Psoas muscle (tissue), 8 donors: Measurements from ENCODE around the gene DNAH1. TPM values are rescaled to one million over a fixed set of nuclear protein-coding genes. Genes with fewer than 3 reads are reported as not detected.
A peak's percentile ranks its signal among the peaks of the same experiment; 100 is the strongest.

Experiments used
- ATAC-seq, 4 donors: fragments of 200-7000 bp; cut with Tn5 transposase; one replicate each; pipeline ENCODE4 v1.9.1; 2020; ENCODE audit warnings: moderate library complexity in 3 of 4, mild to moderate bottlenecking in 2 of 4
- DNase-seq, 2 donors: peaks; one replicate each; pipeline ENCODE4 v3.0.0-alpha.2; 2020
- H3K27ac ChIP-seq: fragments of 200-600 bp; one replicate; pipeline ENCODE4 v1.8.0; 2022
- H3K27me3 ChIP-seq, 3 donors: fragments of 200-600 bp in 1 of 3; one replicate each; pipeline versions ENCODE4 v1.6.1 to v1.8.0; 2013 to 2022; ENCODE audit warnings: low read length in 2 of 3, mild to moderate bottlenecking in 2 of 3, moderate library complexity in 1 of 3; ENCODE audit not compliant: insufficient read depth in 3 of 3
- H3K36me3 ChIP-seq, 2 donors: fragments of 200-600 bp in 1 of 2; one replicate each; pipeline versions ENCODE4 v1.6.1 to v1.8.0; 2013 to 2022; ENCODE audit warnings: low read depth in 1 of 2, mild to moderate bottlenecking in 1 of 2, moderate library complexity in 1 of 2; ENCODE audit not compliant: insufficient read depth in 1 of 2
- H3K4me1 ChIP-seq: fragments of 200-600 bp; one replicate; pipeline ENCODE4 v1.8.0; 2022
- H3K4me3 ChIP-seq: fragments of 200-600 bp; one replicate; pipeline ENCODE4 v1.8.0; 2022; ENCODE audit warnings: mild to moderate bottlenecking
- H3K9me3 ChIP-seq: fragments of 200-600 bp; one replicate; pipeline ENCODE4 v1.8.0; 2022
- WGBS, 3 donors: extraction: QIAGEN DNeasy Blood & Tissue Kit; methylation state at CpG; one replicate each; pipeline versions ENCODE4 v1.1.6 to v1.1.7; 2013; 5-methylcytosine and 5-hydroxymethylcytosine counted together
- intact Hi-C, 2 donors: fragments of 100-400 bp; cut with DNase I; formaldehyde crosslinking; loops; one replicate each; pipeline versions ENCODE4 v1.11.0 to v1.14.2; 2022
- polyA plus RNA-seq, 3 donors: library from polyadenylated mRNA; stranded (reverse); fragments of 200-250 nt; gene quantifications; one replicate each; pipeline ENCODE4 v1.2.3, GENCODE V29; 2013
- total RNA-seq, 4 donors: library from RNA; stranded (reverse); fragmentation: NEBNext Ultra II Directional in 2 of 4; extraction: Animal tissue kit (Norgen Biotek cat#: 25700) in 2 of 4; gene quantifications; one replicate each; pipeline versions ENCODE4 v1.2.1 to v1.2.4, GENCODE V29; 2021 to 2023
- TF ChIP-seq, protein P1 (sequence below): fragments of 200-600 bp; IDR thresholded peaks from one replicate; pipeline ENCODE4 v1.8.0; 2022; ENCODE audit warnings: antibody characterized with exemption
- donor health status: healthy with polysubstance abuse.
- donor health status: DM: no; HTN: no; CAD: no; lungs with moderate emphysema.
- donor health status: Bipolar disorder and iron deficiency.
- donor health status: healthy.
- donor health status: DM: yes; HTN: yes; CAD: no.
- donor health status: DM: no; HTN: no; CAD: no.
- donor health status: DM: no; HTN: no; CAD: no.
- donor health status: DM: yes; HTN: yes; CAD: no.

Gene DNAH1
- total and polyA plus RNA-seq, 7 donors = 0.77 to 4.1 (median 2.4) TPM

DNA sequence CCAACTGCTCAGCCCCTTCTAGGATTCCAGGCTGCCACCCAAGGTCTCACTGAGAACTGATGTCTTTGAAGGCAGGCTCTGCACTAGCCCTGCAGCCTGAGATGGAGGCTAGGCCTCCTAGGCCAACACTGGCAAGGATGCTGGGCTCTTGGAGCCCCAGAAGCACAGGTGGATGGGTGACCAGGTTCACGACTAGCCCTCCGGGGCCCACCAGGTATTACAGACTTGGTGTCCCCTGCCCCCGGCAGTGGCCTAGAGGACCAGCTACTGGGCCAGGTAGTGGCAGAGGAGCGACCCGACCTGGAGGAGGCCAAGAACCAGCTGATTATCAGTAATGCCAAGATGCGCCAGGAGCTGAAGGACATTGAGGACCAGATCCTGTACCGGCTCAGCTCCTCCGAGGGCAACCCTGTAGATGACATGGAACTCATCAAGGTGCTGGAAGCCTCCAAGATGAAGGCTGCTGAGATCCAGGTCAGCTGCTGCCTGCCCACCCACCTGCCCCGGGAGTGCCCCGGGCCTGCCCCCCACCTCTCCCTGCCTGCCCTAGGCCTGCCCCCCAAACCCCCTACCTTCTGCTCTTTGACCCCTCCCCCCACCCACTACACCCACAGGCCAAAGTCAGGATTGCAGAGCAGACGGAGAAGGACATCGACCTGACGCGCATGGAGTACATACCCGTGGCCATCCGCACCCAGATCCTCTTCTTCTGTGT, 76.3 kb downstream of the DNAH1 start:
- TF ChIP-seq, protein P1, sequence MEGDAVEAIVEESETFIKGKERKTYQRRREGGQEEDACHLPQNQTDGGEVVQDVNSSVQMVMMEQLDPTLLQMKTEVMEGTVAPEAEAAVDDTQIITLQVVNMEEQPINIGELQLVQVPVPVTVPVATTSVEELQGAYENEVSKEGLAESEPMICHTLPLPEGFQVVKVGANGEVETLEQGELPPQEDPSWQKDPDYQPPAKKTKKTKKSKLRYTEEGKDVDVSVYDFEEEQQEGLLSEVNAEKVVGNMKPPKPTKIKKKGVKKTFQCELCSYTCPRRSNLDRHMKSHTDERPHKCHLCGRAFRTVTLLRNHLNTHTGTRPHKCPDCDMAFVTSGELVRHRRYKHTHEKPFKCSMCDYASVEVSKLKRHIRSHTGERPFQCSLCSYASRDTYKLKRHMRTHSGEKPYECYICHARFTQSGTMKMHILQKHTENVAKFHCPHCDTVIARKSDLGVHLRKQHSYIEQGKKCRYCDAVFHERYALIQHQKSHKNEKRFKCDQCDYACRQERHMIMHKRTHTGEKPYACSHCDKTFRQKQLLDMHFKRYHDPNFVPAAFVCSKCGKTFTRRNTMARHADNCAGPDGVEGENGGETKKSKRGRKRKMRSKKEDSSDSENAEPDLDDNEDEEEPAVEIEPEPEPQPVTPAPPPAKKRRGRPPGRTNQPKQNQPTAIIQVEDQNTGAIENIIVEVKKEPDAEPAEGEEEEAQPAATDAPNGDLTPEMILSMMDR = no peak
- Histone ChIP-seq H3K4me1 (no peaks in the 10 kb centered on the region), H3K27me3 (no peaks in the 10 kb centered on the region), H3K4me3 (no peak overlapping the region), H3K9me3 (no peaks in the 10 kb centered on the region), H3K36me3 (peaks cover 0 to 41% of the 10 kb centered on the region in 2 donors), H3K27ac (no peak overlapping the region)
- WGBS, 3 donors = 94 to 97% (median 95%) methylated on average over 16 of the region's 16 CpGs
- DNase-seq (peak; percentile 4 to 12), ATAC-seq (no peak)
- intact Hi-C loops = no loop called here

DNA sequence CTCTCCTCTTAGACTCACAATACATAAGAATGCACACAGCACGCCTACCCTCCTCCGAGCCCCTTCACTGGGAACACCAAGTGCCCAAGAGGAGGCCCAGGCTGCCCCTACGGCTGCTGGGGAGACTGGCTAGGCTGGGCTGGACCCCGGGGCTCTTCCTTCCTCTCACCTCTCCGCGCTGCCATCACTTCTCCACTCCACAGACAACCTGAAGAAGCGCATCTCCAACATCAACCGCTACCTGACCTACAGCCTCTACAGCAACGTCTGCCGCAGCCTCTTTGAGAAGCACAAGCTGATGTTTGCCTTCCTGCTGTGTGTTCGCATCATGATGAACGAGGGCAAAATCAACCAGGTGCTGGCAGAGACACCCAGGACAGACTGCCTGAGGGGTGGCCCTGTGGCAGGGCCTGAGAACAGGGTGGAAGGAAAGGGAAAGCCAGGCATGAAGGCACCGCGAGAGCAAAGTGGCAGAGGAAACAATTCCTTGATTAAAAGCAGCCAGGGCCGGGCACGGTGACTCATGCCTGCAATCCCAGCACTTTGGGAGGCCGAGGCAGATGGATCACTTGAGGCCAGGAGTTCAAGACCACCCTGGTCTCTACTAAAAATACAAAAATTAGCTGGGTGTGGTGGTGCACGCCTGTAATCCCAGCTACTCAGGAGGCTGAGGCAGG, 77.2 kb downstream of the DNAH1 start:
- H3K36me3 ChIP-seq = peaks cover 0 to 39% of the 10 kb centered on the region in 2 donors
- H3K27me3 ChIP-seq = no peaks in the 10 kb centered on the region
- DNase-seq (peak; percentile 3 to 26), ATAC-seq (no peak)
- H3K4me3 ChIP-seq = no peak overlapping the region
- H3K27ac ChIP-seq = no peak overlapping the region
- H3K9me3 ChIP-seq = no peaks in the 10 kb centered on the region
- no peaks in the 10 kb centered on the region for H3K4me1 ChIP-seq
- TF ChIP-seq, protein P1 = no peak
- intact Hi-C loops = no loop called here
- 88 to 93% (median 90%) methylated on average over 18 of the region's 18 CpGs for WGBS, 3 donors

DNA sequence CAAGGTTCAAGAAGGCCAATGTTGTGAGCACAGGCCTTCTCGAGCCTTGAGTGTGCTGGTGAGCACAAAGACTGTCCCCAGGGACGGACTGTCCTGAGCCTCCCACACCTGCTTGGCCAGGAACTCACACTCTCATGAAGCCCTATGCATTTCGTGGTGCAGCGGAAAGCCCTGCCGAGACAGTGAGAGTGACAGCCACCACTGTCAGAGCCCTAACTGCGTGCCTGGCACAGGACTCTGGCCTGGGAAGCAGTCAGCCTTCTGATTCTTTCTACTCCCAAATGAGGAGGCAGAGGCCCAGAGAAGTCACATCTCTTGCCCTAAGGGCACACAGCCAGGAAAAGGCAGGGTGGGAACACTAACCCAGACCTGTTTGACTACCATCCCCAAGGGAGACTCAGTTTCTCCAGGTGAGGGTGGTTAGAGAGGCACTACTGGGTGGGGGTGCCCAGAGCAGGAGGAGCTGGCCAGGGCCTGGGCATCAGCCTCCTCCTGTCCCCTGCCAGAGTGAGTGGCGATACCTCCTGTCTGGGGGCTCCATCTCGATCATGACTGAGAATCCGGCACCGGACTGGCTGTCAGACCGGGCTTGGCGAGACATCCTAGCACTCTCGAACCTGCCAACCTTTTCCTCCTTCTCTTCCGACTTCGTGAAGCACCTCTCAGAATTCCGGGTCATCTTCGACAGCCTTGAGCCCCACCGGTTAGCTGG, 78.0 kb downstream of the DNAH1 start:
- Histone ChIP-seq H3K9me3 (no peaks in the 10 kb centered on the region), H3K4me1 (no peaks in the 10 kb centered on the region), H3K4me3 (no peak overlapping the region), H3K27me3 (no peaks in the 10 kb centered on the region), H3K36me3 (peaks cover 0 to 30% of the 10 kb centered on the region in 2 donors), H3K27ac (no peak overlapping the region)
- peak; percentile 11 to 22 for DNase-seq
- ATAC-seq = no peak
- intact Hi-C loops = no loop called here
- TF ChIP-seq, protein P1 = no peak
- WGBS, 3 donors = 86 to 91% (median 89%) methylated on average over 18 of the region's 18 CpGs

GRCh38 chr3:52394751-52395502, 78.8 kb downstream of the DNAH1 start:
- 88 to 91% (median 88%) methylated on average over 10 of the region's 10 CpGs for WGBS, 3 donors

More at GRCh38 chr3:52394751-52395502, 78.8 kb downstream of the DNAH1 start:
- no peaks in the 10 kb centered on the region for H3K4me1 ChIP-seq
- ATAC-seq (no peak), DNase-seq (peak; percentile 7 to 45)
- no peak overlapping the region for H3K27ac ChIP-seq
- TF ChIP-seq, protein P1 = no peak
- no peak overlapping the region for H3K4me3 ChIP-seq
- intact Hi-C loops = no loop called here
- peaks cover 0 to 30% of the 10 kb centered on the region in 2 donors for H3K36me3 ChIP-seq
- no peaks in the 10 kb centered on the region for H3K27me3 ChIP-seq
- H3K9me3 ChIP-seq = no peaks in the 10 kb centered on the region
